DOHH2 (cell line): ENCODE data around the gene ZNF346.

ENCODE experiments used
- EZH2phosphoT487 ChIP-seq: fragments of 200-600 bp; sonication (generic); IDR thresholded peaks from 2 replicates; pipeline ENCODE4 v1.6.1; 2017; ENCODE audit warnings: borderline replicate concordance, mild to moderate bottlenecking, antibody characterized with exemption, low read length, moderate library complexity, mixed read lengths
- TF ChIP-seq, protein P1 (sequence below): fragments of 200-600 bp; sonication (generic); IDR thresholded peaks from one replicate; pipeline ENCODE4 v1.5.1; 2014; ENCODE audit warnings: antibody characterized with exemption, mild to moderate bottlenecking, low read depth, low read length; ENCODE audit not compliant: poor library complexity, severe bottlenecking

DNA sequence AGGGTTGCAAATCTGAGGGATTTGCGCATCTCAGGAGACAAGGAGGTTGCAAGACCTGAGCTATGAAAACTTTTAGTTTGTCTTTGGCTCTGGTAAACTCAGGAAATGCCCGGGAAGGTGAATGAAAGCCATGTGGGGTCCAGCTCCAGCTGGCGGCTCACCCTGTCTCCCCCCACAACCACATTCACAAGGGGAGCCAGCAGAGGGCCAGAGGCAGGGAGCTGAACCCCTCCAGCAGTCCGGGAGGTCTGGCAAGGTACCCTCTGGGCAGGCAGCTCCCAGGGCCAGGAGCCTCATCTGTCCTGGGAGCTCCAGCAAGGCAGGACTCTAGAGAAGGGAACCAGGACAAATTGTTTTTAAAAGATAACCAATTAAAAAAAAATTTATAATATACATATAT lies 61.7 kb downstream of the ZNF346 start:
- TF ChIP-seq, protein P1, sequence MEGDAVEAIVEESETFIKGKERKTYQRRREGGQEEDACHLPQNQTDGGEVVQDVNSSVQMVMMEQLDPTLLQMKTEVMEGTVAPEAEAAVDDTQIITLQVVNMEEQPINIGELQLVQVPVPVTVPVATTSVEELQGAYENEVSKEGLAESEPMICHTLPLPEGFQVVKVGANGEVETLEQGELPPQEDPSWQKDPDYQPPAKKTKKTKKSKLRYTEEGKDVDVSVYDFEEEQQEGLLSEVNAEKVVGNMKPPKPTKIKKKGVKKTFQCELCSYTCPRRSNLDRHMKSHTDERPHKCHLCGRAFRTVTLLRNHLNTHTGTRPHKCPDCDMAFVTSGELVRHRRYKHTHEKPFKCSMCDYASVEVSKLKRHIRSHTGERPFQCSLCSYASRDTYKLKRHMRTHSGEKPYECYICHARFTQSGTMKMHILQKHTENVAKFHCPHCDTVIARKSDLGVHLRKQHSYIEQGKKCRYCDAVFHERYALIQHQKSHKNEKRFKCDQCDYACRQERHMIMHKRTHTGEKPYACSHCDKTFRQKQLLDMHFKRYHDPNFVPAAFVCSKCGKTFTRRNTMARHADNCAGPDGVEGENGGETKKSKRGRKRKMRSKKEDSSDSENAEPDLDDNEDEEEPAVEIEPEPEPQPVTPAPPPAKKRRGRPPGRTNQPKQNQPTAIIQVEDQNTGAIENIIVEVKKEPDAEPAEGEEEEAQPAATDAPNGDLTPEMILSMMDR = no peak
- TF ChIP-seq EZH2phosphoT487 = no peak
